Measurements from ENCODE around the gene VTI1A. TPM values are rescaled to one million over a fixed set of nuclear protein-coding genes. Genes with fewer than 3 reads are reported as not detected.
A peak's percentile ranks its signal among the peaks of the same experiment; 100 is the strongest.

VTI1A gene
- total and polyA plus RNA-seq, 2 of the 13 experiments (the other 11 are each of a cell fraction or from before 2014, with no cell fraction given), result 11.7 to 32.7 TPM

DNA sequence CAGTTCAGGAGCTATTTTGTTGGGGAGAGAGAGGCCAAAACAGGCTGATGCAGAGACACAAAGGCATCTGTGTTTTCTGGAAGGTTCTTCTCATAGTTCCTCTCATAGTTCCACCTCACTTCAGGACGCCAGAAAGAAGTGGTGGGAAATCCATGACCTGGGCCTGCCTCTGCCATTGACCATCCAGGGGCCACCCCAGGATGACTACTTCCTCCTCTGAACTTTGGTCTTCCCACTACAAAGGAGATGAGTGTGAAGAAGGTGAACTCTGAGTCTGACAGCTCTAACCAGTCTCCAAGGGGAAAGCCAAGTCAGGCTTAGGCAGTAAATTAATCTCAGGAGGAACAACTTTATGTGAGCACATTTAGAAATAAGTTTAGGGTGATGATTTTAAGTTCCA lies 327.2 kb downstream of the VTI1A start (continued):
- no peak for TF ChIP-seq TRIM24 (CRISPR knock-in tag; IDR thresholded peaks at IDR 0.05)
- TF ChIP-seq ZNF775 (CRISPR knock-in tag; IDR thresholded peaks at IDR 0.05; ENCODE audit: borderline replicate concordance), result no peak
- no peak for TF ChIP-seq NCOA1 (CRISPR knock-in tag; IDR thresholded peaks at IDR 0.05)
- TF ChIP-seq, protein P1, sequence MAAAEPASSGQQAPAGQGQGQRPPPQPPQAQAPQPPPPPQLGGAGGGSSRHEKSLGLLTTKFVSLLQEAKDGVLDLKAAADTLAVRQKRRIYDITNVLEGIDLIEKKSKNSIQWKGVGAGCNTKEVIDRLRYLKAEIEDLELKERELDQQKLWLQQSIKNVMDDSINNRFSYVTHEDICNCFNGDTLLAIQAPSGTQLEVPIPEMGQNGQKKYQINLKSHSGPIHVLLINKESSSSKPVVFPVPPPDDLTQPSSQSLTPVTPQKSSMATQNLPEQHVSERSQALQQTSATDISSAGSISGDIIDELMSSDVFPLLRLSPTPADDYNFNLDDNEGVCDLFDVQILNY (CRISPR knock-in tag; conservative IDR thresholded peaks at IDR 0.05), result no peak
- TF ChIP-seq, protein P2, sequence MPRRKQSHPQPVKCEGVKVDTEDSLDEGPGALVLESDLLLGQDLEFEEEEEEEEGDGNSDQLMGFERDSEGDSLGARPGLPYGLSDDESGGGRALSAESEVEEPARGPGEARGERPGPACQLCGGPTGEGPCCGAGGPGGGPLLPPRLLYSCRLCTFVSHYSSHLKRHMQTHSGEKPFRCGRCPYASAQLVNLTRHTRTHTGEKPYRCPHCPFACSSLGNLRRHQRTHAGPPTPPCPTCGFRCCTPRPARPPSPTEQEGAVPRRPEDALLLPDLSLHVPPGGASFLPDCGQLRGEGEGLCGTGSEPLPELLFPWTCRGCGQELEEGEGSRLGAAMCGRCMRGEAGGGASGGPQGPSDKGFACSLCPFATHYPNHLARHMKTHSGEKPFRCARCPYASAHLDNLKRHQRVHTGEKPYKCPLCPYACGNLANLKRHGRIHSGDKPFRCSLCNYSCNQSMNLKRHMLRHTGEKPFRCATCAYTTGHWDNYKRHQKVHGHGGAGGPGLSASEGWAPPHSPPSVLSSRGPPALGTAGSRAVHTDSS (CRISPR knock-in tag; conservative IDR thresholded peaks at IDR 0.05), result no peak
- TF ChIP-seq, protein P3, sequence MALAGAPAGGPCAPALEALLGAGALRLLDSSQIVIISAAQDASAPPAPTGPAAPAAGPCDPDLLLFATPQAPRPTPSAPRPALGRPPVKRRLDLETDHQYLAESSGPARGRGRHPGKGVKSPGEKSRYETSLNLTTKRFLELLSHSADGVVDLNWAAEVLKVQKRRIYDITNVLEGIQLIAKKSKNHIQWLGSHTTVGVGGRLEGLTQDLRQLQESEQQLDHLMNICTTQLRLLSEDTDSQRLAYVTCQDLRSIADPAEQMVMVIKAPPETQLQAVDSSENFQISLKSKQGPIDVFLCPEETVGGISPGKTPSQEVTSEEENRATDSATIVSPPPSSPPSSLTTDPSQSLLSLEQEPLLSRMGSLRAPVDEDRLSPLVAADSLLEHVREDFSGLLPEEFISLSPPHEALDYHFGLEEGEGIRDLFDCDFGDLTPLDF (CRISPR knock-in tag; IDR thresholded peaks at IDR 0.05), result no peak
- TF ChIP-seq, protein P4, sequence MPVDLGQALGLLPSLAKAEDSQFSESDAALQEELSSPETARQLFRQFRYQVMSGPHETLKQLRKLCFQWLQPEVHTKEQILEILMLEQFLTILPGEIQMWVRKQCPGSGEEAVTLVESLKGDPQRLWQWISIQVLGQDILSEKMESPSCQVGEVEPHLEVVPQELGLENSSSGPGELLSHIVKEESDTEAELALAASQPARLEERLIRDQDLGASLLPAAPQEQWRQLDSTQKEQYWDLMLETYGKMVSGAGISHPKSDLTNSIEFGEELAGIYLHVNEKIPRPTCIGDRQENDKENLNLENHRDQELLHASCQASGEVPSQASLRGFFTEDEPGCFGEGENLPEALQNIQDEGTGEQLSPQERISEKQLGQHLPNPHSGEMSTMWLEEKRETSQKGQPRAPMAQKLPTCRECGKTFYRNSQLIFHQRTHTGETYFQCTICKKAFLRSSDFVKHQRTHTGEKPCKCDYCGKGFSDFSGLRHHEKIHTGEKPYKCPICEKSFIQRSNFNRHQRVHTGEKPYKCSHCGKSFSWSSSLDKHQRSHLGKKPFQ (CRISPR knock-in tag; IDR thresholded peaks at IDR 0.05; ENCODE audit: insufficient replicate concordance), result peak; percentile 30
- TF ChIP-seq ZNF567 (CRISPR knock-in tag; IDR thresholded peaks at IDR 0.05; ENCODE audit: borderline replicate concordance), result no peak
- no peak for TF ChIP-seq STAT5B (CRISPR knock-in tag; IDR thresholded peaks at IDR 0.05)
- TF ChIP-seq, protein P5, sequence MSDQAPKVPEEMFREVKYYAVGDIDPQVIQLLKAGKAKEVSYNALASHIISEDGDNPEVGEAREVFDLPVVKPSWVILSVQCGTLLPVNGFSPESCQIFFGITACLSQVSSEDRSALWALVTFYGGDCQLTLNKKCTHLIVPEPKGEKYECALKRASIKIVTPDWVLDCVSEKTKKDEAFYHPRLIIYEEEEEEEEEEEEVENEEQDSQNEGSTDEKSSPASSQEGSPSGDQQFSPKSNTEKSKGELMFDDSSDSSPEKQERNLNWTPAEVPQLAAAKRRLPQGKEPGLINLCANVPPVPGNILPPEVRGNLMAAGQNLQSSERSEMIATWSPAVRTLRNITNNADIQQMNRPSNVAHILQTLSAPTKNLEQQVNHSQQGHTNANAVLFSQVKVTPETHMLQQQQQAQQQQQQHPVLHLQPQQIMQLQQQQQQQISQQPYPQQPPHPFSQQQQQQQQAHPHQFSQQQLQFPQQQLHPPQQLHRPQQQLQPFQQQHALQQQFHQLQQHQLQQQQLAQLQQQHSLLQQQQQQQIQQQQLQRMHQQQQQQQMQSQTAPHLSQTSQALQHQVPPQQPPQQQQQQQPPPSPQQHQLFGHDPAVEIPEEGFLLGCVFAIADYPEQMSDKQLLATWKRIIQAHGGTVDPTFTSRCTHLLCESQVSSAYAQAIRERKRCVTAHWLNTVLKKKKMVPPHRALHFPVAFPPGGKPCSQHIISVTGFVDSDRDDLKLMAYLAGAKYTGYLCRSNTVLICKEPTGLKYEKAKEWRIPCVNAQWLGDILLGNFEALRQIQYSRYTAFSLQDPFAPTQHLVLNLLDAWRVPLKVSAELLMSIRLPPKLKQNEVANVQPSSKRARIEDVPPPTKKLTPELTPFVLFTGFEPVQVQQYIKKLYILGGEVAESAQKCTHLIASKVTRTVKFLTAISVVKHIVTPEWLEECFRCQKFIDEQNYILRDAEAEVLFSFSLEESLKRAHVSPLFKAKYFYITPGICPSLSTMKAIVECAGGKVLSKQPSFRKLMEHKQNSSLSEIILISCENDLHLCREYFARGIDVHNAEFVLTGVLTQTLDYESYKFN (CRISPR knock-in tag; conservative IDR thresholded peaks at IDR 0.05), result peak; percentile 69
- TF ChIP-seq KMT2B (CRISPR knock-in tag; IDR thresholded peaks at IDR 0.05), result no peak
- TF ChIP-seq NR2F2 (IDR thresholded peaks at IDR 0.05; ENCODE audit: borderline replicate concordance, low read depth), result 0 out of 2 replicates have a peak, but pooled peaks have one; percentile 15
- no peak for TF ChIP-seq EED (CRISPR knock-in tag; IDR thresholded peaks at IDR 0.05)
- no peak for TF ChIP-seq PAF1 (CRISPR knock-in tag; IDR thresholded peaks at IDR 0.05)
- TF ChIP-seq NFYC (CRISPR knock-in tag; IDR thresholded peaks at IDR 0.05), result no peak
- no peak for TF ChIP-seq ZNF501 (CRISPR knock-in tag; IDR thresholded peaks at IDR 0.05)
- no peak for TF ChIP-seq ZNF605 (CRISPR knock-in tag; IDR thresholded peaks at IDR 0.05)
- no peak for TF ChIP-seq TSC22D2 (CRISPR knock-in tag; IDR thresholded peaks at IDR 0.05; ENCODE audit: borderline replicate concordance)
- no peak for TF ChIP-seq AKAP8 (CRISPR knock-in tag; IDR thresholded peaks at IDR 0.05)
- TF ChIP-seq MTF2 (CRISPR knock-in tag; IDR thresholded peaks at IDR 0.05; ENCODE audit: borderline replicate concordance), result no peak
- no peak for TF ChIP-seq SMARCC2 (IDR thresholded peaks at IDR 0.05)

Data from HepG2 (cell line).